Memory B cell (primary cell): Measurements from ENCODE around the gene PRKAR1B.

Source experiments
- ATAC-seq: fragments of 150-1000 bp; cut with Tn5 transposase; 2 replicates; pipeline ENCODE4 v1.10.0; 2021; ENCODE audit warnings: low read depth, mild to moderate bottlenecking, moderate library complexity
- DNase-seq, 2 donors: peaks; one replicate each; pipeline ENCODE4 v3.0.0; 2022; ENCODE audit warnings: low spot score in 2 of 2
- H3K27ac Mint-ChIP-seq: one replicate; pipeline ENCODE4 v1.8.0; 2022; ENCODE audit warnings: mild to moderate bottlenecking, moderate library complexity, mixed read lengths
- H3K27me3 Mint-ChIP-seq: one replicate; pipeline ENCODE4 v1.8.0; 2022; ENCODE audit warnings: mixed read lengths
- H3K36me3 Mint-ChIP-seq: one replicate; pipeline ENCODE4 v1.8.0; 2022; ENCODE audit warnings: mild to moderate bottlenecking, mixed read lengths
- H3K4me1 Mint-ChIP-seq: one replicate; pipeline ENCODE4 v1.8.0; 2022; ENCODE audit warnings: mixed read lengths
- H3K4me3 Mint-ChIP-seq: one replicate; pipeline ENCODE4 v1.8.0; 2022; ENCODE audit warnings: mild to moderate bottlenecking, moderate library complexity, mixed read lengths
- H3K9me3 Mint-ChIP-seq: one replicate; pipeline ENCODE4 v1.8.0; 2022; ENCODE audit warnings: mixed read lengths

The PRKAR1B gene

DNA sequence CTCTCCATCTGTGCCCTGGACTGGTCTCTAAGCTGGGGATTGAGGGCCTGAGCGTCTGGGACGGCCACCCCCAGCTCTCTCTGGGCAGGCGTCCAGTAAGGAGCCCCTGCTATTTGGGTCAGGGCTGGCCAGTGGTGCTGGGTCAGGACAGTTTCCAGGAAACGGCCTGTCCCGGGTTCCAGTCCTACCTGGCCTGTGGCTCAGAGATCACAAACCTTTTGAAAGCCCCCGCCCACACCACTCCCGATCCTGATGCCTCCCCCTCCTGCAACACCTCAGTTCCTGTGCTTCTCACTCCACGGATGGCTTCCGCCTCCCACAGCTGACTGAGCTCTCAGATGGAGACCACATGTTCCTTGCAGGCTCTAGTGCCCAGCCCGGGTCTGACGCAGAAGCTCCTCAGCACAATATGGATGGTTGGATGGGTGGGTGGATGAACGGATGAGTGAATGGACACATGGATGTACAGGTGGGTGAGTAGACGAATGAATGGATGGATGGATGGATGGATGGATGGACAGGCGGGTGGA is 115.7 kb downstream of the PRKAR1B start:
- Mint-ChIP-seq H3K36me3 (peaks cover 12% of the 10 kb centered on the region), H3K27ac (no peak overlapping the region), H3K4me3 (no peak overlapping the region), H3K27me3 (no peaks in the 10 kb centered on the region), H3K4me1 (peaks cover 13% of the 10 kb centered on the region), H3K9me3 (peaks cover 10% of the 10 kb centered on the region)
- ATAC-seq (no peak), DNase-seq (no peak)

DNA sequence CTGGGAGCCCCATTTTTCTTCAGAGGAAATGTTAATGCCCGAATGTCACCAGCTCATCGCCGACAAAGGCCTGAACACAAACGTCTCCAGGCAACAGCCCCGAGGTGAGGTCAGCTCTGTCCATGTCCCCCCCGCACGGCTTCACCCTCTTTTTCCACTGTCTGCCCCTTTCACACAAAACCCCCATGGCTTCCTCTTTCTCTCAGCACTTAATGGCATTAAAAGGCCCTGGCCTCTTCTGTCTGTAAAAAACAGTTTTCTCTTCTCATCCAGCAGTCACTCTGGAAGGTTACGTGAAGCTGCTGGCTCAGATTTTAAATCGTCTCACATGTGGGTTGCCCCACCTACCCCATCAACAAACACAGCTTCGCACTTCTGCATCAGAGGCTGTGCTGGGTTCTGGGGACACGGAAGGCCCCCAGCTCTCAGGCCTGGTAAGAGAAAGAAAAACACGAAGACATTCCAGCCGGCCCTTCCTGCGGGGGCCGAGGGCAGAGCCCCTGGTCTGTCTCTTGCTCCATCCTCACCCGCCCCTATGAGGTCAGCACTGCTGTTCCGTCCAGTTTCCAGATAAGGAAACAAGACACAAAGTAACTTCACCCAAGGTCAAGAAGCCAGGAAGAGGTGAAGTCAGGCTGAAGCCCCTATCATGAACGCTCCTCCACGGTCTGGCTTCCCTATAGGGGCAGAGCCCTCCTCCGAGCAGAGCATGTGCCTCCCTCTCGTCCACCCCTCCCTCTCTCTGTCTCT is 116.4 kb downstream of the PRKAR1B start:
- Mint-ChIP-seq H3K4me1 (peaks cover 13% of the 10 kb centered on the region), H3K27ac (no peak overlapping the region), H3K27me3 (no peaks in the 10 kb centered on the region), H3K4me3 (no peak overlapping the region), H3K9me3 (peaks cover 10% of the 10 kb centered on the region), H3K36me3 (peaks cover 16% of the 10 kb centered on the region)
- DNase-seq = no peak
- peak; percentile 29 for ATAC-seq

DNA sequence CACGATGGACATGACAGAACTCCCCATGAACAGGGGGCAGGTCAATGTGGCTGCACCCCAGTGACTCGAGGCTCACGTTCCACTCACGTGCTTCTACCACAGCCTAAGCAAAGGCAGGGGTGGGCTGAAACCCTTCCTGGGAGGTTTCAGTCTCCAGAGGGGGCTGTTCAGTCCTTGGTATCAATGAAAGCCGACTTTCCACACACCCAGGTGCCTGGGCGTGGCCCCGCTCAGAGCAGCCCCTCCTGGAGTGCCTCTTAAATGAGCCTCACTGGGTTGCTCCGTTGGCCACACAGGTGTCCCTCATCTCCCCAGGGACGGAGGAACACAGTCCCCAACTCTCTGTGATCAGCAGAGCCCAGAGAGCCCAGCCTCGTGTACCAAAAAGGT is 116.9 kb downstream of the PRKAR1B start:
- H3K9me3 Mint-ChIP-seq = peaks cover 10% of the 10 kb centered on the region
- H3K4me3 Mint-ChIP-seq = no peak overlapping the region

DNA sequence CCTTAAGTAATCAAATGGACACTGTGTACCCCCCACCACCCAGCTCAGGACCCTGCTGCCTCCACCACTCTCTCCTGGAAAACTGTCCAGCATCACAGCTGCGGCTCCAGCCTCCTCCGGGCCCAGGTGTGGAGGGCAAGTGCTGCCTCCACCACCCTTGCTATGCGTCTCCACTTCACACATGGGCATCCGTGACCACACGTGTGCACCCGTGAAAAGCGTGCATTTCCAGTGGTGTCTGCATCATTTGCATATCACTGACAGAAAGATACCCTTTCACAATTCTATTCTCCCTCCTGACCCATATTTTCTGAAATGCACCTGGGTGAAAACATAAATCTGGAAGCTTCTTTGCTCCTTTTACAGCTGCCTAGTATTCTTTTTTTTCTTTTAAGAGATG is 117.7 kb downstream of the PRKAR1B start:
- Mint-ChIP-seq H3K27me3 (no peaks in the 10 kb centered on the region), H3K9me3 (peaks cover 10% of the 10 kb centered on the region), H3K27ac (no peak overlapping the region), H3K4me1 (peaks cover 20% of the 10 kb centered on the region), H3K4me3 (no peak overlapping the region), H3K36me3 (peaks cover 21% of the 10 kb centered on the region)
- DNase-seq (no peak), ATAC-seq (no peak)

More for the DNA sequence above, 116.9 kb downstream of the PRKAR1B start:
- no peaks in the 10 kb centered on the region for H3K27me3 Mint-ChIP-seq
- H3K36me3 Mint-ChIP-seq = peaks cover 16% of the 10 kb centered on the region
- H3K4me1 Mint-ChIP-seq = peaks cover 13% of the 10 kb centered on the region
- H3K27ac Mint-ChIP-seq = no peak overlapping the region
- ATAC-seq = no peak
- DNase-seq = no peak

DNA sequence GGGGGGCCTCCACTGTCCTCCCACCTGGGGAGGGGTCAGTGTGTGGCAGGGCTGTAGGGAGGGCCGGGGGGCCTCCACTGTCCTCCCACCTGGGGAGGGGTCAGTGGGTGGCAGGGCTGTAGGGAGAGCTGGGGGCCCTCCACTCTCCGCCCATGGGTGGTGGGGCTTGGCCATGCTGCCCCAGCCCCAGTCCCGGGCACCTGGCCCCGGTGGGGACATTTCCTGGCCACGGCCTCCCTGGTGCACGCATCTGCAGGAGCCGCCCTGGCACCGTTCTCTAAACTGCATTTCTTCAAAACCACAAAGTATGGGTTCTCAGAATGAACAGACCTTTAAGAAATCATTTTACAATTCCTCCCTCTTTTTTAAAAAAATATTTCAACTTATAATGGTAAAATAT is 118.1 kb downstream of the PRKAR1B start:
- H3K27me3 Mint-ChIP-seq = no peaks in the 10 kb centered on the region
- peaks cover 22% of the 10 kb centered on the region for H3K4me1 Mint-ChIP-seq
- DNase-seq (no peak), ATAC-seq (no peak)
- H3K9me3 Mint-ChIP-seq = peaks cover 10% of the 10 kb centered on the region
- peaks cover 21% of the 10 kb centered on the region for H3K36me3 Mint-ChIP-seq
- no peak overlapping the region for H3K27ac Mint-ChIP-seq
- H3K4me3 Mint-ChIP-seq = no peak overlapping the region

DNA sequence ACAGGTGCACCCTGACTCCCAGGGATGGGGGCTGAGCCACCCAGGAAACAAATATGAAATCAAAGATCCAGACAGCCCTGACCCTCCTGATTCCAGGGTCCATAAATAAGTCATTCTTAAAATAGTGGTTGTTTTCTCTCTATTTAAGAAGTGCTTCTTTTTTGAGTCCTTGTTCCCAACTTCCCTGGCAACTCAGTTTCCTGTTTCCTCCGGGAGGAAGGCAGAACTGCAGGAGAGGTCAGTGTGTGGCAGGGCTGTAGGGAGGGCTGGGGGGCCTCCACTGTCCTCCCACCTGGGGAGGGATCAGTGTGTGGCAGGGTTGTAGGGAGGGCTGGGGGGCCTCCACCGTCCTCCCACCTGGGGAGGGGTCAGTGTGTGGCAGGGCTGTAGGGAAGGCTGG is 118.7 kb downstream of the PRKAR1B start:
- Mint-ChIP-seq H3K4me1 (peaks cover 24% of the 10 kb centered on the region), H3K27me3 (no peaks in the 10 kb centered on the region), H3K4me3 (no peak overlapping the region), H3K27ac (peak overlapping the region; percentile 69), H3K9me3 (peaks cover 10% of the 10 kb centered on the region), H3K36me3 (peaks cover 23% of the 10 kb centered on the region)
- no peak for ATAC-seq
- no peak for DNase-seq

DNA sequence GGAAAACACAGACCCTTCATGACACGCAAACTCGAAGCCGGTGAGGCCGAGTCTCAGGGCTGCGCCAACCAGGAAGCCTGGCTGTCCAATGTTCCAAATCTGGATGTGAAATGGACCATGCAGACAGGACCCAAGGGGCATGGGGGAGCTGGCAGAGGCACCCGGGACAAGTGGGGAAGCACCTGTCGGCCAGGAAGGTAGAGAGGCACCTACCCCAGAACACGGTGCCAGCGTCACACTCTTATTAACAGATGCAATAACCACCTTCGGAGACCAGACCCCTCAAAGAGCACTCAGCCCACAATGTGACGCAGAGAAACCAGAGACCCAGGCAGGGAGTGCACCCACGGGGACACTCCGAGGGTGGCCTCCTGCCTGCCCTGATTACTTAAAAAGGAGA is 119.1 kb downstream of the PRKAR1B start:
- peaks cover 25% of the 10 kb centered on the region for H3K36me3 Mint-ChIP-seq
- H3K27ac Mint-ChIP-seq = peak overlapping the region; percentile 69
- ATAC-seq = no peak
- H3K27me3 Mint-ChIP-seq = no peaks in the 10 kb centered on the region
- no peak overlapping the region for H3K4me3 Mint-ChIP-seq
- peaks cover 28% of the 10 kb centered on the region for H3K4me1 Mint-ChIP-seq
- no peak for DNase-seq
- H3K9me3 Mint-ChIP-seq = peaks cover 13% of the 10 kb centered on the region

DNA sequence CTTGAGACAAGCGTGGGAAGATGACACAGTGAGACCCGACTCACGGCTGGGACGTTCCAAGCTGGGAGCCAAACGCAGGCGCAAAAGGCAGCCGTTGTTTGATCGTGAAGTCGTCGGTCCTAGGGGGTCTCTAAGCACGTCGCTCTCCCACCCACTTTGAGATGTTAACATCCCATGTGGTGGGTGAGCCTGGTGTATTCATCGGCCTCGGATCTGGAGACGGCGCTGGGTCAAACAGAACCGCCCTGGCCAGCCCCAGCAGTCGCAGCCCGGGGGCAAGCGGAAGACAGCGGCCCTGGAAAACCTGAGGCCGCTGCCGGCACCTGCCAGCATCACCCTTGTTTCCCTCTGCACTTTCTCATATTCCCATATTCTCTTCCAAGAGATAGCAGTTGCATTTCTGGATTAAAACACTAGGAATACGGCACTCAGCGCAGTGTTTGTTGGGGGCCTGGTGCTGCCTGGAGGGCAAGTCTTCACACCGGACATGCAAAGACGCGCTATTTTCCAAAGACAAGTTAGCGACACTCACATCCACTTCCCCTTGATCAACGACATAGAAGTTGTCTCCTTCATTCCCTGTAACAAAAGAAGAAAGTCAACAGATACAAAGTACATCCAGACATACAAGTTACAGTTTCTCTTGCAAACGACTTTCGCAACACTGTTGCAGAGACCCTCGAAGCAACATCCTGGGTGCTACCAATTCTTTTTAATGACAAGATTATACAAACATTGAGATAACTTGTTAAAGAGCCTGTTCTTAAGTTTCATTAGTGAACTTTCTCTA is 121.2 kb downstream of the PRKAR1B start:
- H3K27ac Mint-ChIP-seq = peak overlapping the region; percentile 62
- DNase-seq (no peak), ATAC-seq (no peak)
- no peaks in the 10 kb centered on the region for H3K27me3 Mint-ChIP-seq
- H3K9me3 Mint-ChIP-seq = peaks cover 3% of the 10 kb centered on the region
- H3K36me3 Mint-ChIP-seq = peaks cover 15% of the 10 kb centered on the region
- H3K4me1 Mint-ChIP-seq = peaks cover 25% of the 10 kb centered on the region
- no peak overlapping the region for H3K4me3 Mint-ChIP-seq

DNA sequence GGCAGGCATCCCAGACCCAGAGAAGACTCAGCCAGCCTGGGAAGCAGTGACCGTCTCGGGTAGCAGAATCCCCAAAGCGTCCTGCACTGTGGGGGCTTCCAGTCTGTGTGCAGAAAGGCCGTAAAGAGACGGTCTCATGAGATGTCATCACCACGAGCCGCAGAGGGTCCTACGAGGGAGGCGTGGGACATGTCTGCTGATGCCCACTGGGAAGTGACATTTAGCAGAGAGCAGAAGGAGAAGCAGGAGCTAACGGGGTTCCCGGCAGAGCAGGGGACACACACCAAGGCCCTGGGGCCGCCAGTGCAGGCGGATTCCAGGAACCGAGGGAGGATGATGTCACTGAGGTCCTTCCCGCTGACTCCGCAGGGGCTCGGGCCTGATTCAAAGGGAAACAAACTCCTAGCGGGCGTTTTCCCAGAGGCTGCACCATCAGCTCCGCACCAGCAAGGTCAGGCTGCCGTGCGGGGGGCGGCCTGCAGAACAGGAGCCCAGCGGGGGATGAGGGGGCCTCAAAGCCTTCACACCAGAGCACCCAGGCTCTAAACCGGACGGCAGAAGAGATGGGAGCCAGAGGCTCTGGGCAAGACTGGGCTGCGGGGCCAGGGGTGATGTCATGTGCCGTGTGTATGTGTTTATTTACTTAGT is 122.1 kb downstream of the PRKAR1B start:
- ATAC-seq (no peak), DNase-seq (no peak)
- H3K36me3 Mint-ChIP-seq = peaks cover 15% of the 10 kb centered on the region
- no peaks in the 10 kb centered on the region for H3K27me3 Mint-ChIP-seq
- H3K27ac Mint-ChIP-seq = peak overlapping the region; percentile 100
- H3K4me1 Mint-ChIP-seq = peaks cover 20% of the 10 kb centered on the region
- H3K4me3 Mint-ChIP-seq = peak overlapping the region; percentile 90
- peaks cover 3% of the 10 kb centered on the region for H3K9me3 Mint-ChIP-seq

DNA sequence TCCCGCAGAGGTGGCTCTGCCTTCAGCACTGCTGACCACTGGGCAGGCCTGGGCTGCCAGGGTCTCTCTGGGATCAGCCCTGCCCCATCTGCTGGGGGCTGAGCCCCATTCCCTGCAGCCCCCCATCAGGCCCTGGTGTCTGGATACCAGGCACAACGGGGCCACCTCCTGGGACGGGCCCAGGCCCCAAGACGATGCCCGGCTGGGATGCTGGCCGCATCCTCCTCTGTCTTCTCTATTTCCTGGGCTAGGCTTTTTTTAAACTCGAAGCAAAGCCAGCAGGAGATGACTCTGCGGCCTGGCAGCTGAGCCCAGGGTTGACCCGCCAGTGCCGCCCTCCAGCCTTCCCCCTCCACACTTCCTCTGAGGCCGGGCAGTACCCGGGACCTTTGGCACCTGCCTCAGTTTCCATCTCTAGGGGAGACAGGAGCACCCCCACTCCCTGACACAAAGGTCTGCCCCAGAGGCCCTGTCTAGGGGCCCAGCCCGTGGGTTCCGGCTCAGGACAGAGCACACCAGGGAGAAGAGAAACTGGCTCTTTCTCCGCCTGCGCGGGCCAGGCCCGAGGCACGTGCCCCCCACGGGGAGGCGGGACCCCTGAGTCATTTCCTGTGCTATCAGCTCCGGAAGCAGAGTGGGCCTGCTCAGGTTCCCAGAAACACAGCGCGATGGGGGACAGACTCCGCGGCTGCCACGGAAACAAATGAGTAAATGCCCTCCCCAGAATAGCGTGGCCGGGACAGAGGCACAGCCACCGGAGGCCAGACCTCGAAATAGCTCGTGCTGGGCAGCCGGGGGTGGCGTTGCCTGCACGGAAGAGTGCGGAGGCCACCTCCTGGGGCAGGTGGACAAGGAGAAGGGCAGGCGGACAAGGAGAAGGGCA is 122.8 kb downstream of the PRKAR1B start:
- Mint-ChIP-seq H3K9me3 (peaks cover 3% of the 10 kb centered on the region), H3K27ac (peak overlapping the region; percentile 100), H3K4me1 (peaks cover 19% of the 10 kb centered on the region), H3K27me3 (no peaks in the 10 kb centered on the region), H3K36me3 (peaks cover 15% of the 10 kb centered on the region), H3K4me3 (peak overlapping the region; percentile 90)
- ATAC-seq = peak; percentile 84
- DNase-seq = peak; percentile 72 to 81

DNA sequence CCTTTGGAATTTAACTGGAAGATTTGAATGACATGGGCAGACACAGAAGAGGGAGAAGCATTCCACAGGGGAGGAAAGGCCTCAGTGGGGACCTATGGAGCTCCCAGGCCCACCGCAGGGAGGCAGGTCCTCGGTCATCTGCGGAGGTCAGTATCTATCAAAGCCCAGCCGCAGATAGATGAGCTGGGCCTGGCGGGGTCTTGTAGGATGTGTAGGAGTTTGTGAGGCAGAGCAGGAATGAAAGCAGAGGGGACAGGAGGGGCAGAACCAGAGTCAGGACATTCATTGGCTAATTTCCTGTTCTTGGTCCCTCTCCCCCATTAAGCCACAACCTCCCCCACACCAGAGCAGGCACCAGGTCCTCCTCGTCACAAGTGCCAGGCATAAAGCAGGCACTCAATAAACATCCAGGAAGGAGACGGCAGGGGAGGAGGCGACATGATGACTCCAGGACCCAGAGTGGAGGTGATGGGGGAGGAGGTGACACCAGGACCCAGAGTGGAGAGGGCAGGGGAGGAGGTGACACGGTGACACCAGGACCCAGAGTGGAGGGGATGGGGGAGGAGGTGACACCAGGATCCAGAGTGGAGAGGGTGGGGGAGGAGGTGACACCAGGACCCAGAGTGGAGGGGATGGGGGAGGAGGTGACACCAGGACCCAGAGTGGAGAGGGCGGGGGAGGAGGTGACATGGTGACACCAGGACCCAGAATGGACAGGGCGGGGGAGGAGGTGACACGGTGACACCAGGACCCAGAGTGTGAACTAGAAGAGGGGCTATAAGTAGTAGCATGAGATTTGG is 123.7 kb downstream of the PRKAR1B start:
- H3K4me1 Mint-ChIP-seq = peaks cover 20% of the 10 kb centered on the region
- peaks cover 15% of the 10 kb centered on the region for H3K36me3 Mint-ChIP-seq
- ATAC-seq = no peak
- H3K27ac Mint-ChIP-seq = peak overlapping the region; percentile 100
- peak overlapping the region; percentile 70 for H3K4me3 Mint-ChIP-seq
- H3K9me3 Mint-ChIP-seq = peaks cover 3% of the 10 kb centered on the region
- no peaks in the 10 kb centered on the region for H3K27me3 Mint-ChIP-seq
- no peak for DNase-seq

DNA sequence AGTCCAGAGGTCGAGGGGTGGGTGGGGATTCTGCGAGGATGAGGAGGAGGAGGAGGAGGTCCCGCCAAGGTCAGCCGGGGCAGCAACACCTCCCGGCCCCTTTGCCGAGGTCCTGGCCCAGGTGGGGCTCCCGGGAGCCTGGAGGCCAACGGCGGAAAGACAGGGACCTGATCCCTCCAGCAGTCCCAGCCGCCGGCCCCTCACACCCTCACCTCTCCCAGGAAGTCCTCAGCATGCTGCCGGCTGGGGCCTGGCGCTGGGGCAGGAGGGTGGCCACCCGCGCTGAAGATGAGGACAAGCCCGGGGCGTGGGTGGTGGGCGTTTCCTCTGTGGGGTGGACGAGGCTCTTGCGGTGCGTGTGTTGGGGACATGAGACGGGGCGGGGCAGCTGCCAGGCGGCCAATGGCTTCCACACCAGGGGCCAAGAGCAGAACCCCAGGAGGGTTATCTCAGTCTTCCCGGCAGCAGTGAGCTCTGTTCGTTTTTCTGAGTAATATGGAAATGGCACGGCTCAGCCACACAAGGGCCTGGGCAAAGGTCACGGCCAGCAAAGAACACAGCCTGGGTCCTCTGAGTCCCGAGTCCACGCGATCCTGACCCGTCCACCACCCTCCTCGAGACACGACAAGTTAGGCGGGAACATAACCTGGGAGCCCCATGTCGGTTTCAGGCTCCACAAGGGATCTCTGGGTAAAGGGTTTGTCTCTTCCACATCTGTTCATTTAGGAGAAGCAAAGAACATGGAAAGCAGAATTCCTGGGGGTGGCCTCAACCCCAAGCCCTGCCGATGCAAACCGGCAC is 124.5 kb downstream of the PRKAR1B start:
- peak overlapping the region; percentile 100 for H3K27ac Mint-ChIP-seq
- peaks cover 15% of the 10 kb centered on the region for H3K36me3 Mint-ChIP-seq
- H3K9me3 Mint-ChIP-seq = peaks cover 3% of the 10 kb centered on the region
- H3K27me3 Mint-ChIP-seq = no peaks in the 10 kb centered on the region
- peak in 1 of 2 donors; percentile 39 for DNase-seq
- H3K4me1 Mint-ChIP-seq = peaks cover 26% of the 10 kb centered on the region
- no peak for ATAC-seq
- H3K4me3 Mint-ChIP-seq = peak overlapping the region; percentile 70
